ENCODE results near the gene SCP2D1. TPM values are rescaled to one million over a fixed set of nuclear protein-coding genes. Genes with fewer than 3 reads are reported as not detected.
A peak's percentile ranks its signal among the peaks of the same experiment; 100 is the strongest.
"Not testable (repeated sequence)": the region's sequence is repeated elsewhere in the genome, so short reads cannot be mapped to it uniquely, and the experiment has no call there.

Gene SCP2D1
- total RNA-seq, result not detected in 2 replicates

DNA sequence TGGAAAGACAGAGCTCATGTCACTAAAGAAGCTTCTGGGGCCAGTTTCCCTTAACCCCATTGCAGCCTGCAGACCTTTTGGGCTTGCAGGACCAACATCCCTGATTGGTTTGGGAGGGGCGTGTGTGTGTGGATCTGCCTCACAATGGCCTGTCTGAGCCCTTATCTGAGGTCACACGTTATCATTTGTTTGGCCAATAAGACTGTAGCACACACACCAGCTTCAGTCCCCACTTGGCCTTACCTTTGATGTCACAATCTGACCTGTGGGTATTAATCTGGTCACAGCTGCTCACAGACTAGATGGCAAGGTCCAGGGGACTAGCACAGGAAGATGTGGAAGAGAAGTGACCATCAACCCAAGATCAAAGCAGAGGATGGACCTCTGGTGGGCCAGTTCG, at the start of gene SCP2D1:
TSS of gene SCP2D1 (plus strand) at position 301 of the 400 bp plus-strand sequence. CDS start at position 334, 33 bp downstream.
- DNase-seq (ENCODE audit: low read depth in 2 of 2), result no peak

DNA sequence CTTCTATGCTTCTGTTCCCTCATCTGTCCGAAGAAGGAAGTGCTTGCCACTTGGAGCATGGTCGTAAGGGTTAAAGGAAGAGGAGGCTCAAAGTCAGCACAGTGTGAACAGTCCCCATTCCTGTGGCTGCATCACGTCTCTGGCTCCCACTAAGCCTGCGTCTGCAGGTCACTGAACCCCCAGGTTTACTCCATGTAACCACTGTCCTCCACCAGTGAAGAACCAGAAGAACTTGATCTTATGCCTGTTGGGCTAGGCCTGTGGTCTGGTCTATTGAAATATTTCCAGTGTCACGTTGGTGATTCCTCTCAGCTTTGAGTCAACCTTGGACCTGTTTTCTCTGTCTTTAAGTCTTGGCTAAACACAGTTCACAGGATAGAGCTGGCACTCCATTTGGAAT, 45.9 kb upstream of the SCP2D1 start:
- no peak for DNase-seq (ENCODE audit: low read depth in 2 of 2)

DNA sequence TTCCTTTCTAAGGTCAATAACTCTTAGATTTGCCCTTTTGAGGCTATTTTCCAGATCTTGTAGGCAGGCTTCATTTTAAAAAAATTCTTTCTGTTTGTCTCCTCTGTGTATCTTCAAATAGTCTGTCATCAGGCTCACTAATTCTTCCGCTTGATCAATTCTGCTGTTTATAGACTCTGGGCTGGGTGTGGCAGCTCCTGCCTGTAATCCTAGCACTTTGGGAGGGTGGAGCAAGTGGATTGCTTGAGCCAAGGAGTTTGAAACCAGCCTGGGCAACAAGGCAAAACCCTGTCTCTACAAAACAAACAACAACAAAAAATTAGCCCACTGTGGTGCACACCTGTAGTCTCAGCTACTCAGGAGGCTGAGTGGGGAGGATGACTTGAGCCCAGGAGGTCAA, 40.0 kb upstream of the SCP2D1 start:
- DNase-seq (ENCODE audit: low read depth in 2 of 2), result no peak

DNA sequence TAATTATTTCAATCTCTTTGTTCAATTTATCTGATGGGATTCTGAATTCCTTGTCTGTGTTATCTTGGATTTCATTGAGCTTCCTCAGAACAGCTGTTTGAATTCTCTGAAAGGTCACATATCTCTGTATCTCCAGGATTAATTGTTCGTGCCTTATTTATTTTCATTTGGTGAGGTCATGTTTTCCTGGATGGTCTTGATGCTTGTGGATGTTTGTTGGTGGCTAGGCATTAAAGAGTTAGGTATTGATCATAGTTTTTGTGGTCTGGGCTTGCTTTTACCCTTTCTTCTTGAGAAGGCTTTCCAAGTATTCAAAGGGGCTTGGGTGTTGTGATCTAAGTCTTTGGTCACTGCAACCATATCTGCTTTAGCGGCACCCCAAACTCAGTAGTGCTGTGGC, 39.4 kb upstream of the SCP2D1 start:
- no peak for DNase-seq (ENCODE audit: low read depth in 2 of 2)

DNA sequence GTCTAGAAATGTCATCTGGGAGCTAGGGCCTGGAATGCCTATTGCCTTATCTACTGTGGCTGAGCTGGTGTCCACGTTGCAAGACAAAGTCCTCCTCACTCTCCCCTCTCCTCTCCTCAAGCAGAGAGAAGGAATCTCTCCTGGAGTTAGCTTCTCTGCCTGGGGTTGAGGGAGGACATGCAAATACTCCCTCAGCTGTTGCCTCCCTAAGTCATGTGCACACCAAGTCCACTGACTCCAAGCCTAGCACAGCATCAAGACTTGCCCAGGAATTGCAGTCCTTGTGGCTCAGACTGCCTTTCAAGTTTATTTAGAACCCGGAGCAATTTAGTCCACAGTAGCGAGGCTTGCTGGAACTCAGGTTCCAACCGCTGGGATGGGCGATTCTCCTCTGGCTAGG, 38.0 kb upstream of the SCP2D1 start:
- no peak for DNase-seq (ENCODE audit: low read depth in 2 of 2)

DNA sequence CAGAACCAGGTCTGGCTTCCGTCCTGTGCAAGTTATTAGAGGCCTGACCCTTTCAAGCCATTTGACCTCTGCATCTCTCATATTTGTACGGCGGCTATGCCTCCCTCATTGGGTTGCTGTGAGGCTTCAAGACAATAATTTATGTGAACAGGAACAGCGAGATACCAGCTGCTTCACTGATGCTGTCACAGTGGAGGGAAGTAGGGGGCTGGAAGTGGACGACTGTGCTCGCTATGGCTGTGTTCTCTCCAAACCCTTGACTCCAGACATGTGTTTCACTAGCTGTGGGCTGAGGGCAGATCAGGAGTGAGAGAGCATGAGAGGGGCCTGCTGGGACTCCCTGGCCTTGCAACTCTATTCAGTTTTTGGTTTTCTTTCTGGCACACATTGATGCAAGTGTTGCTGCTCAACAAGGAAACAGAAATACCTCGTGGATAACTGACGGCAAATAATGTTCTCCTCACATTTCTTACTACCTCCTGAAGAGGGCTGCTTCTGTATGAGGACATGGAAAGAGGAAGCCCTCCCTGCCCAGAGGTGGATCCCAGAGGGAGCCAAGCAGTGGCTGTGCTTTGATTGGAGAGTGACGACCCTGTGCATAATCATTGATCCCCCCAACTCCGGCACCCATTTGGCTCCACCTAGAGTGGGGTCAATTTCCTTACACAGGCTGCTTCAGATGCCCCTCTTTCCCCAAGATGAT, 34.7 kb upstream of the SCP2D1 start:
- DNase-seq (ENCODE audit: low read depth in 2 of 2), result no peak

DNA sequence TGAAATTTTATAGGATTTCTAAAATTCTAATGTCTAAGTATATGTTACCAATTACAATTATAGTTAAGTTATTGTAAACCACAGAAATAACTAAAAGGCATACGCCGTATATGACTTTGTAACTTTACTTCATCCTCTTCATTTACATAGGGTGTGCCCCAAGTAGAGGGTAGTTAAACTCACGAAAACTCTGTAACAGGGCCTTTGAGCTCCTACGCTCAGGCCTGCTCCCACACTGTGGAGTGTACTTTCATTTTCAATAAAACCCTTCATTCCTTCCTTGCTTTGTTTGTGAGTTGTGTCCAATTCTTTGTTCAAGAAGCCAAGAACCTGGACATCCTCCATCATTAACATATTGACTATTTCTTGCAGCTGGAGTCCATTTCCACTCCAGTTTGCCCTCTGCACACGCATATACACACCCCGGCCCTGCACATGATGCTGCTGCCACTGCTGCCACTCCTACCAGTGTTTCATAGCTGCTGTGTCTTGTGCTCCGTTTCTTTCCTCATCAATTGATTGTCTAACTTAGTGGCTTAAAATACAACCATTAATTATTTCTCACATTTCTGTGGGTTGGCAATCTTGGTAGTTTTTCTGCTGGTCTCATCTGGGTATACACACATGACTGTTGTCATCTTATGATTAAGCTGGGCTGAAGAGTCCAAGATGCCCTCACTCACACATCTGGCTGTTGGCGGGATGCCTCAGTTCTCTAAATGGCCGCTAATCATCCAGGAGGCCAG, 33.0 kb upstream of the SCP2D1 start:
- no peak for DNase-seq (ENCODE audit: low read depth in 2 of 2)

DNA sequence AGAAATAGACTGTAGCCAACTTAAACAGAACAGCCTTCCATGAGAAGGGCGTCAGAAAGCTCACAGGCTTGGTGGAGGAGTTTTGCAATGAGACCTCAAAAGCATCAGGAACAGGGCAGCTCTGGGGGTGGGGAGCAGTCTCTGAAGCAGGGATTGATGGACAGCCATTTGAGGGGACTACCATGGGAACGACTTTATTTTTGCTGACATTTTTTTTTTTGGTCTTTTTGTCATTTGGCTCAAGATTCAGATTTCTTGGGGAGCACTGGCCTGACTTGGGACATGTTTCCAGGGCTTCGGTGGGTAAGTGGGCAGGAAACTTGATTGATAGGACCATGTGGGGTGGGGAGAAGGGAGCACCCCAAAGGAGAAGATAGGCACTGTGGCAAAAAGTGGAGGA, 32.1 kb upstream of the SCP2D1 start:
- no peak for DNase-seq (ENCODE audit: low read depth in 2 of 2)

DNA sequence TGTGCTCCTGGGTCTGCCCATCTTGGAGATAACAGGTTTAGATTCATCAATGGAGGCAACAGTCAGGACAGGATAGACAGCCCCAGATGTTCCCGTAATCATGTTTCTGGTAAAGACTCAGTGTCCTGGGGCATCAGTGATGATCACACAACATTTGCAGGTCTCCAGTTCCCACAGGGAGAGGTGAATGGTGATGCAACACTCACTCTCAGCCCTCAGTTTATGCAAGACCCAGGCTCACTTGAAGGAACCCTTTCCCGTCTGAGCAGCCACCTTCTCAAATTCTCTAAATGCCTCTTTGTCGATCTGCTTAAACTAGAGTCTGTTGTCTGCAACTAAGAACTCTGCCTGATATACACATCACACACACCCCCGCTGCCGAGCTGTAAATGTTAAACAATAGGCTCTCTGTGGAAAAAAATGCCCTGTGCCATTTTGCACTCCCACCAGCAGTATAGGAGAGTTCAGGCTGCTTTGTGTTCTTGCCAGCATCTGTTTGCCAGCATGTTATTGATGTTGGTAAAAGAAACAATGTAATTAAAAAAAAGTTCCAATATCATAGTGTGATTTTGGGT, 30.1 kb upstream of the SCP2D1 start:
- no peak for DNase-seq (ENCODE audit: low read depth in 2 of 2)

DNA sequence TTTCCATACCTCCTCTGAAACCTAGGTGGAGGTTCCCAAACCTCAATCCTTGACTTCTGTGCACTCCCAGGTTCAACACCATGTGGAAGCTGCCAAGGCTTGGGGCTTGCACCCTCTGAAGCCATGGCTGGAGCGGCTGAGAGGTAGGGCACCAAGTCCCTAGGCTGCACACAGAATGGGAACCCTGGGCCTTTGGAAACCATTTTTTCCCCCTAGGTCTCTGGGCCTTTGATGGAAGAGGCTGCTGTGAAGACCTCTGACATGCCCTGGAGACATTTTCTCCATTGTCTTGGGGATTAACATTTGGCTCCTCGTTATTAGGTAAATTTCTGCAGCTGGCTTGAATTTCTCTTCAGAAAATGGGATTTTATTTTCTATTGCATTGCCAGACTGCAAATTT, 26.5 kb upstream of the SCP2D1 start:
- DNase-seq (ENCODE audit: low read depth in 2 of 2), result not testable (repeated sequence)

DNA sequence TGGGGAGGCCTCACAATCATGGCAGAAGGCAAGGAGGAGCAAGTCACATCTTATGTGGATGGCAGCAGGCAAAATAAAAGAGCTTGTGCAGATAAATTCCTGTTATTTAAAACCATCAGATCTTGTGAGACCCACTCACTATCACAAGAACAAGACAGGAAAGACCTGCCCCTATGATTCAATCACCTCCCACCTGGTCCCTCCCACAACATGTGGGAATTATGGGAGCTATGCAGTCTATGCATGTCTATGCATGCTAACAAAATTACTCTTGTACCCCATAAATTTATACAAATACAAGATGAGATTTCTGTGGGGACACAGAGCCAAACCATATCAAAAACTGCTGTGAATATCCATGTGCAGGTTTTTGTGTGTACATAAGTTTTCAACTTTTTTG, 25.6 kb upstream of the SCP2D1 start:
- no peak for DNase-seq (ENCODE audit: low read depth in 2 of 2)

DNA sequence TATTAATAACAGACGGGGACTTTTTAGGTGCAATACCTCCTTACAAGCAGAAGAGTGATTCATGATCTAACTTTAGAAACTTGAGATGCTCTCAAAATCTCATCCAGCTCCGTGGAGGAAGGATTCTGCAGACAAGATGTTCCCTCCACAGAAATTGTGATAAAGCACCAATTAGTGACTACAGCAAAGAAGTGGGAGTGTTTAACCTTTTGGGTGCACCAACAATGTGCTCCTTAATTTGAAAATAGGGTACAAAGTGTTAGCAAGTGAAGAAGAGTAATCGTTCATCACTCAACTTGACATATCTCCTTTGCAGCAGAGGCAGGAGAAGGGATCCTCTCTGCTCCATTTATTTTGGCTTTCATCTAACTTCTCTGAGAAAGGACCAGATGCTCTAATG, 22.8 kb upstream of the SCP2D1 start:
- no peak for DNase-seq (ENCODE audit: low read depth in 2 of 2)

DNA sequence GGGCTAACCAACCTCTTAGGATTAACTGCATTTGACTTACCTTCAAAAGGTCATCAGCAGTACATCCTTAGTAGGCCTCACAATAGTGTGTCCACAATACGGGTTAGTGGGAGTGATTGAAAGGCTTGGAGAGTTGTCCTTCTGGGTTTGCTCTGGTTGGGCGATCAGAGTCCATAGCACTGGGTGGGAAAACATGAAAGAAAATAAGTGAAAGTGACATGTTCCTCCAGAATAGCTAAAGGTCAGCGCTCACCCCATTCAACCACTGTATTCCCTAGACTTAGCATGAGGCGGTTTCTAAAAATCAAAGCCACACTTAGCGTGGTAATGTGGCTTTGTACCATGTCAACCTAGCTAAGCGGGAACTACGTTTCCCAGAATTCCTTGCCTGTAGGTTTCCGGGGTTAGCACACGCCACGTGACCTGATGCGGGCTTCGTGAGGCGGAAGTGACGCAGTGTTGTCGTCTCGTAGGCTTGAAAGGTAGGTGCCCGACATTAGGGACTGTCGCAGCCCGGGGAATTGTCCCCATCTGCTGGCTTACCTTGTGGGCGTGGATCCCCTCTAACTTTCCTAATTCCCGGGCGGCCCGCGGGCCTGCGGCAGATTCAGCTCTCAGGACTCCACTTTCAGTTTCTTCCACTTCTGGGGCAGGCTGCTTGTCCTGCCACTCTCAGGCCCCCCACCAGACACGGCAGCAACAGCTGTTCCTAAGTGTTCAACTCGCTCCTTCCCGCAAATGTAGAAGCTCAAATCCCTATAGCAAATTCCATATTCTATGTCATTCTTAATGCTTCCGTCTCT, 19.8 kb upstream of the SCP2D1 start:
- DNase-seq (ENCODE audit: low read depth in 2 of 2), result peak; percentile 92 to 95

DNA sequence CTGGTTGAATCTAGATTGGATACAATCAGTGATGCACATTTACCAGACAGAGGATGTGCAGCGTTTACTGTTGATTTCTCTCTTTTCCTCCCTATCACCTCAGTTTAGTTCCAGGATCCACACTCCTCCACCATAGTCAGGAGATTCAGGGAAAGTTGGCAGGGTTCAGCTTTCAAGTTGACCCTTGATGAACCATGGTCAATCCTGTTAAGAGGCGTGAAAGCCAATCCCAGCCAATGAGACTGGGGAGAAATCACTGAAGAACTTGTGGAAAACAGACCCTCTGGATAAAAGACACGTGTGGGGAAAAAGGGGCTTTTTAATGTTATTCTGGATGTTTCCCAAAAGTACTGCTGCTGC, 19.2 kb upstream of the SCP2D1 start:
- no peak for DNase-seq (ENCODE audit: low read depth in 2 of 2)

DNA sequence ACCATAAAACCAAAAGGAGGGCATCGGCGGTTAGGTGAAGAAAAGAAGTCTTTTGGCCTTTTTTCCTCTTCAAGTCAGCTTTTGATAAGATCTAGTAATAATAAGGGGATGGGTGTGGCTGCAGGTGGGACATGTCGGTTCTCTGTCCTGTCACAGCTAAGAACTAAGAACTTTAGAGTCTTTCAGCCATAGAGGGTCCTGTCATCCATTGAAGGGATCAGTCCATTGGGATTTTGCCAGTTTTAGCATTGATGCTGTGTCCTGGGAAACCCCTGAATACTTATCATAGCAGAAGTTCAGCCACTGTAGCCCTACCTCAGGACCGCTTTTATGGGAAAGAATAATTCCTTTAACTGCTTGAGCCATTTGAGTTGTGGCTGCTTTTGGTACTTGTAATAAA, 18.2 kb upstream of the SCP2D1 start:
- no peak for DNase-seq (ENCODE audit: low read depth in 2 of 2)

DNA sequence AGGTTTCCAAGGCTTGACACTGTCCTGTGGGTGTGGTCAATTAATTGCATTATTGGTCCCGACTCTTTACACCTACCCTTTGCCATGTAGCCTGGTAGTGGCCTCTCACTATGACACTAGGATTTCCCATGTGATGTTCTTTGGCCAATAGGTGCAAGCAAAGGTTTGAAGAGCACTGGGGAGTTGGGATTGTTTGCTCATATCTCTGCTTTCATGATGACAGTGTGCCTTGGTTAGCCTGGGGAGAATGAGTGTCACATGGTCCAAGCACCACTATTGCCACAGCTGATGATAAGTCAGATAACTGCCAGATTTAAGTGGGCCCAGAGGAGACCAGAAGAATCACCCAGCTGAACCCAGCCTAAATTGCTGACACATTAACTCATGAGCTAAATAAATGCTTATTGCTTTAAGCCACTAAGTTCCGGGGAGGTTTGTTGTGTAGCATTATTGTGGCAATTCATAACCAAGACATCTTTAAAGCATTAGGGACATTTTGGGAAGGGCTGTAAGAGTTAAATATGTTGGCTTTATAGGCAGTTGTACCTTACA, 17.2 kb upstream of the SCP2D1 start:
- DNase-seq (ENCODE audit: low read depth in 2 of 2), result no peak

DNA sequence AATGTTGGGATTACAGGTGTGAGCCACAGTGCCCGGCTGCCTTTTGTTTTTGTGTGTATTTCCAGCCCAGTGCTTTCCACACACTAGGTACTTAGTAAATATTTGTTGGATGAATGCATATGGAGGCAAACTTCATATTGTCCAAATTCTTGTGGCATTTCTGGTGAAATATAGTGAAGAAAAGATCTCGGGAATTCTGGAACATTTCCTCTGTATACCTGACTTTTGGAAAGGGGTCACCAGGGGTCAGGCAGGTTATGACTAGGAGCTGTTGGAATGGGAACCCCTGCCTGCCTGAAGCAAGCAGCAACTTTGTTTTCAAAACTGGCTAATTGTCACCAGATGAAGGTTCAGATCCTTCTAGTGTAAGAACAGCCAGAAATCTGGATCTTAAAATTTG, 12.1 kb upstream of the SCP2D1 start:
- no peak for DNase-seq (ENCODE audit: low read depth in 2 of 2)

DNA sequence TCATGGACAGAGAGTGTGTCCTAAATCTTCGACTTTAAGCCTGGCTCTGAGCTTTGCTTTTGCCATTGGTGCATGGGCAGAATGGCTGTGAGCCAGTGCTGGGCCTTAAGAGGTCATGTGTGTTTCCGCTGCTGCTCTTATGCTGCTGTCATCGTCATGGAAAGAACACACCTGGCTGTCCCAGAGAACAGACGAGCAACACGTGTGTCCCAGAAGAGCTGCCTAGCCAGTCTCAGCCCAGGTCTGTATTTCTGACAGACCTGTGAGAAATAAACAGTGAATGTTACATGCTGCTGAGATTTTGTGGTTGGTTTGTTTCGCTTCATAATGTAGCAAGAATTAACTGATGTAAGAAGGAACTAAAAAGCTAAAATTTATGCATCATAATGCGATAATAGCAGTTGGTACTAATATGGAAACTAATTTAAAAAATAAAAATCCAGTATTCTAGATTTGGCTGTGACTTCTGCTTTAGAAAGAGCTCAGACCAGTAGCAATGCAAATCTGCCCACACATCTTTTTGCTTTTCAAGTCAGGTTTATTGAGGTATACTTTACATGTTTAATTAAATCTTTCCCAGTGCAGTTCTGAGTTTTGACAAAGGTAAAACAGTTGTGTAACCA, 11.5 kb upstream of the SCP2D1 start:
- peak in 1 of 2 donors; percentile 1 for DNase-seq (ENCODE audit: low read depth in 2 of 2)

DNA sequence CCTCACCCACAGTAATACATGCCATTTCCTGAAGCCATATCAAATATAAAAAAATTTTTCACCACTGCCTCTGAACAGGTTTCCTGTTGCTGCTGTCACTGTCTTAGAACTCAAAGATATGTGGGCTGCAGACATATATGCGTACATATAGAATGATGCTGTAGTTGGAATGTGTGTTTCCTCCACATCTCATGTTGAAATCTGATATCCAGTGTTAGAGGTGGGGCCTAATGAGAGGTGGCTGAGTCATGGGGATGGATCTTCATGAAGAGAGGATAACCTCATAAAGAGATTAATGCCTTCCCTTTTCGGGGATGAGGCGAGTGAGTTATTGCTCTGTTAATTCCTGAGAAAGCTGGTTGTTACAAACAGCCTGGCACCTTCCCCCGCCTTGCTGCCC, 7.7 kb upstream of the SCP2D1 start:
- no peak for DNase-seq (ENCODE audit: low read depth in 2 of 2)

DNA sequence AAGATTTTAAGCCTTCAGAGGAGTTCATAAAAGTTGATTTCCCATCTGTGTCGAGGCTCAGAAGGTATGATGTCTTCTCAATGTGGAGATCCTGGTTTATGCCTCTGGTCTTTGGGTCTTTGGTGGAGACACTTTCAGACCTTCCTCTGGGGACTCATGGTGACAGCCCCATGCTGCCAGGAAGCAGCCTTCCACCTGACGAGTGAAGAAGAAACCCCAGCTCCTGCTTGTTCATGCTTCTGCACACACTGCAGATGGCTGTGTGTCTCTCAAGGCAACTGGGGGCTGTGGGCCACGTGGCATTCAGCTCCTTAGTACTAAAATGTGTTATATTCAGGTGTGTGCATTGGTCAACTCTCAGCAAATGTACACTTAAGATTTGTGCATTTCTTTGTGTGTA, 4.9 kb upstream of the SCP2D1 start:
- DNase-seq (ENCODE audit: low read depth in 2 of 2), result no peak

DNA sequence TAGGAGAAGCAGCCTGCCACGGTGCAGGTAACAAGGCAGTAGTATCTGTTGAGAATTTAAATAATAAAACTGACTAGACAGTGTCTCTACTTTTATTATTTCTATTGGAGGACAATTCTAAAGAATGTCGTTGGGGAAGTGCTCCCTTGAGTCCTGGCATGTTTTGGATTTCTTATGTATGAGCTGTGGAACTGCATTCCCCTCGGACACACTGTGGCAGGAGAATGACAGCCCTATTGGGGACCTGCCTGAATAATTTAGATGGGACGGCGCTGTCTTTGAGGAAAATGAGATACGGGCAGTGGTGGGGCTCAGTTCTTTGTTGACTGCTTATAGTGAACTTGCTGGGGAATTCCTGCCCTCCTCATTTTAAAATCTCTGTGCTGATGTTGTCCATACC, 2.4 kb upstream of the SCP2D1 start:
- DNase-seq (ENCODE audit: low read depth in 2 of 2), result no peak

Data from lung microvascular endothelial cell (primary cell).